GM18508 (cell line): ENCODE measurements around the gene CAPN15.
"Not testable (repeated sequence)": the region's sequence is repeated elsewhere in the genome, so short reads cannot be mapped to it uniquely, and the experiment has no call there.

ENCODE experiments used
- ATAC-seq: cut with Tn5 transposase; IDR thresholded peaks from one replicate; pipeline ENCODE4 v1.9.1; 2021; ENCODE audit warnings: moderate number of reproducible peaks; ENCODE audit not compliant: insufficient read depth, unreplicated experiment

Gene CAPN15

GRCh38 chr16:588889-589657 lies 61.6 kb downstream of the CAPN15 start:
- ATAC-seq = peak; percentile 54

DNA sequence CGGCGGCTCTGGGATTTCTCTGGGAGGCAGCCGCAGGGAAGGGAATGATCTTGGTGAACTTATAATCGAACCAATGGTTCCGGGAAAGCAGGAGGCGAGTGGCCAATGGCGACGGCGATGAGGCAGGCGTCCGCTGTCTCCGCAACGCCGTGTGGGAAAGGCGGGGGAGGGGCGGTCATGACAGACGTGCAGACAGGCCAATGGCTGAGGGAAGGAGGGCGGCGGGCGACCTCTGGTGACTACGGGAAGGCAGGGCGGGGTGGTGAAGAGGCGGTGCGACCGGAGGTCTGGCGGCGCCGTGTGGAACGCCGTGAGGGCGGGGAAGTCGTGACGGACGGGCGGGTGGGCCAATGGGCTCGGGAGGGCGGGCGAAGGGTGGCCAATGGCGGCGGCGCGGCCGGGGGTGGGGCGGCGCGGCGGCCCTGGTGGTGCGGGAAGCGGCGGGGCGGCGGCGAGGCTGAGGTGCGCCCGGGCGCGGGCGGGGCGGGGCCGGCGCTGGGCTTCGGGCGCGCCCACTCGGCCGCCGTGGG lies 62.2 kb downstream of the CAPN15 start, which contains the start of gene RAB40C:
Gene RAB40C (plus strand): TSS at position 409 of the 530 bp plus-strand sequence. CDS start 226 bp downstream, outside the sequence.
- peak; percentile 58 for ATAC-seq

GRCh38 chr16:590188-590814 lies 62.8 kb downstream of the CAPN15 start:
- ATAC-seq = no peak

DNA sequence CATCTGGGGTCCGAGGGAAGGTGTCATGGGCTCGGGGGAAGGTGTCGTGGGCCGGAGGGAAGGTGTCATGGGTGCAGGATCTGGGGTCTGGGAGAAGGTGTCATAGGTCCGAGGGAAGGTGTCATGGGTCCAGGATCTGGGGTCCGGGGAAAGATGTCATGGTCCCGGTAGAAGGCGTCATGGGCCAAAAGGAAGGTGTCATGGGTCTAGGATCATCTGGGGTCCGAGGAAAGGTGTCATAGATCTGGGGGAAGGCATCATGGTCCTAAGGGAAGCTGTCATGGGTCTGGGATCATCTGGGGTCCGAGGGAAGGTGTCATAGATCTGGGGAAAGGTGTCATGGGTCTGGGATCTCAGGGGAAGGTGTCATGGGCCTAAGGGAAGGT lies 63.3 kb downstream of the CAPN15 start:
- ATAC-seq = no peak

DNA sequence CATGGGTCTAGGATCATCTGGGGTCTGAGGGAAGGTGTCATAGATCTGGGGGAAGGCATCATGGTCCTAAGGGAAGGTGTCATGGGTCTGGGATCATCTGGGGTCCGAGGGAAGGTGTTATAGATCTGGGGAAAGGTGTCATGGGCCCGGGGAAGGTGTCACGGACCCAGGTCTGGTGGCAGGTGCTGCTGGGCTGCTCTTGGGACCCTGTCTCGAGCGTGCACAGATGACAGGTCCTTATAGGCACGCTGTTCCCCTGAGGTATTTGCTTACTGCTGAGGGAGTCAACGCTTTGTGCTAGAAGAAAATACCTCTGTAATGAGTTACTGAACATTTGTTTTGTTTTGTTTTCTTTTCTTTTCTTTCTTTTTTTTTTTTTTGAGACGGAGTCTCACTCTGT lies 63.7 kb downstream of the CAPN15 start:
- no peak for ATAC-seq

DNA sequence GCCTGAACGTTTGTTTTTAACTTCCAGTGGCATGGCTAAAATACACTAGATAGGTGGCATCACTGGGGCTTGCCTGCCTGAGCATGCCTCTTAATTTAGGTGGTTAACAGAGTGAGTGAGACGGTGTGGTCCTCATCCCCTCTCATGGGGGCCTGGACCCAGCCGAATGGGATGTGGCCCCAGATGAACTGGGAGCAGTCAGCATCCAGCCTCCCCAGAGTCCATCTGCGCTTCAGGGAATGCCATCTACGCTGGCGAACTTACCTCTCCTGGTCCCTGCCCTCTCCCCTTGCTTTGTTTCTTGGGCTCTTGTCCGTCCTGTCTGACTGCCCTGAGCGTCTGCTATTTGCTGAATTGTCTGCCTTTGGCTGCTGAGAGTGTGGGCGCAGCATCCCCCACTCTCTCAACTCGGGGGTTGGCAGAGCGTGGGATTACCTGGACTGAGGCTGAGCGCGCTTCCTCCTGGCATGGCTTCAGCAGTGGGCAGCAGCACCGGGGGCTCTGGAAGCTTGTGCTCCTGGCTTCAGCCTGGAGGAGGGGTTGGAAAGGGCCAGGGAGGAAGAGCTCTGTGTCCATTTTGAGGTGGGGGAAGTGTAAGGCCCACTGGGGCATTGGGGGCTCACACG lies 64.5 kb downstream of the CAPN15 start:
- ATAC-seq = no peak

GRCh38 chr16:592518-593306 lies 65.2 kb downstream of the CAPN15 start:
- no peak for ATAC-seq

GRCh38 chr16:593406-593805 lies 65.9 kb downstream of the CAPN15 start:
- ATAC-seq = no peak

DNA sequence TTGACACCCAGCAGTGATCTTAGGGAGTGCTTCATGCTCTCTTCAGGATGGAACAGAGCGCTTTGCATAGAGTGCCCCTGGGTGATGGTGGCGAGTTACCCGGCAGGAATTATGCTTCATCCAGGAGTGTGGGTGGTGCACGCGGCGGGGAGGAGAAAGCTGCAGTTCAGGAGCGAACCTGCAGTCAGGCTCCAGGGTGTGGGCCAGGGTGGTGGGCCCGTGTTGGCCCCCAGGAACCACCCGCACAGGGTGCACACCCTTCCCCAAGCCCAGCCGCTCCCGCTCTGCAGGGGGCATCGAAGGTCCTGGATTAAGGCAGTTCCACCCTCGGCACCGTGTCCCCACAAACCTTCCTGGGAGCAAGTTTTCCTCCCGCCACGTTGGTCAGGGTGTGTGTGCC lies 66.3 kb downstream of the CAPN15 start:
- ATAC-seq = no peak

GRCh38 chr16:595094-595528 lies 67.6 kb downstream of the CAPN15 start:
- ATAC-seq = no peak

DNA sequence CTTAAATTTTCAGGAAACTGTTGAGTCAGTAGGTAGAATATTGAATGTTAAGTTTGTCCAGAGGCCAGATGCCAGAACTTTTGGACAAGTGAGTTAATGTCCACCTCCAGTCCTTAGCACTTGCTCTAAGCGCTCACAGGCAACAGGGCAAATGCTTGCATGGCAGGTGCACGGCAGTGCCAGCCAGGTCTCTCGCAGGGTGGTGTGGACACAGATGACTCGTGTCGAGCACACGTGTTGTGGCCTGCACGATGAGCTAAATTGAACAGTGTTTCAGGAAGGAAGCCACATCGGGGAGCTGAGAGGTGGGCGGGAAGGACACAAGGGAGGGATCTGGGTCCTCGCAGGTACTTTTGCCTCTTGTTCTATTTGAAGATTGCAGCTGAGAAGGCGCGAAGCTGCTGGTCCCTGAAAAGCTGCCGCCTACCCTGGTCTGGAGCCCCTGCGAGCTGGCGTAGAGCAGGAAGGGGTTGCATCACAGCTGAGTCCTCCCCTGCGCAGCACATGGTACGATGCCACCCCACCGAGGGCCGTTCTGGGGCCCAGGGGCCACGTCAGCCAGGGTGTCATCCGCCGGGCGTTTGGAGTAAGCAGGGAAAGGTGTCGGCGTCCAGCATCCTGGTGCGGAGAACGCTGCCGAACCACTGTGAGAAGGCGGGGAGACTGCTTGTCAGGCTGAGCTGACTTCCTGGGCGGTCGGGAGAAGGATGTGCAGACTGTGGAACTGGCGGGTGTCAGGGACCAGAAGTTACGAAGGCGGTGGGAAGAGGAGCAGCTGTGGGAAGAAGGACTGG lies 68.6 kb downstream of the CAPN15 start:
- ATAC-seq = no peak

GRCh38 chr16:596736-597060 lies 69.2 kb downstream of the CAPN15 start:
- ATAC-seq = no peak

GRCh38 chr16:597655-598054 lies 70.1 kb downstream of the CAPN15 start:
- ATAC-seq = not testable (repeated sequence)

DNA sequence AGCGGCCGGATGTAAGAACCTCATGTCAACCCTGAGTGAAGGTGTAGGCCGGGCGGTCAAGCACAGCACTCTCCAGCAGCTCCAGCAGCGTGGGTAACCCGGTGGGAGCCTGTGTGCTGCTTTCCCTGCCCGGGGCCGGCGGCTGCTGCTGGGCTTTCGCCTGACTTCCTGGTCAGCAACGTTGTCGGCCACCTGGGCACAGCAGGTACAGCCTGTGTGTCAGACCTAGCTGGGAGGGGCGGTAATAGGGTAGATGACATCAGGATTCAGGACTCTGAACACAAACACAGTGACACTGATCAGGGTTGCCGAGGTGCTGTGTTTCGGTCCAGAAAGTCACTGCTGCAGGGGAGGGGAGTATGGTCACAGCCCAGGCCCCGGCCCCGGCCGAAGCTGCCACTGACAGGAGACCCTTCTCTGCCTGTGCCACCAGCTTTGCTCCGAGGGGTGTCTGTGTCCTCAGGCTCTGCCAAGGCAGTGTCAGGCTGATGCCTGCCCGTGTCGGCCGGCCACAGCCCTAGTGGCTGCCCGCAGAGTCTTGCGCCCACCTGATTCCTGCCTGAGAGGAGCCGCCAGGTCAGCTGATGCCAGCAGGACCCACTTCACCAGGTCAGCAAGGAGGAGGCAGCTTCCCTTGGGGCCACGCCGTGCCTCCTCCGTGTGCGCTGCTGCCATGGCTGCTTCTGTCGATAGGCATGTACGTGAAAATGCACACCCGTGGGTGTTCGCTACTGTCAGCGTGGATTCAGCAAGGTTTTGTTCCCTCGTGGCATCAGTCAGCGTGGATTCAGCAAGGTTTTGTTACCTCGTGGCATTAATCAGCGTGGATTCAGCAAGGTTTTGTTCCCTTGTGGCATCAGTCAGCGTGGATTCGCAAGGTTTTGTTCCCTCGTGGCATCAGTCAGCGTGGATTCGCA lies 71.6 kb downstream of the CAPN15 start:
- ATAC-seq = no peak

GRCh38 chr16:600781-601180 lies 73.3 kb downstream of the CAPN15 start:
- ATAC-seq = no peak

DNA sequence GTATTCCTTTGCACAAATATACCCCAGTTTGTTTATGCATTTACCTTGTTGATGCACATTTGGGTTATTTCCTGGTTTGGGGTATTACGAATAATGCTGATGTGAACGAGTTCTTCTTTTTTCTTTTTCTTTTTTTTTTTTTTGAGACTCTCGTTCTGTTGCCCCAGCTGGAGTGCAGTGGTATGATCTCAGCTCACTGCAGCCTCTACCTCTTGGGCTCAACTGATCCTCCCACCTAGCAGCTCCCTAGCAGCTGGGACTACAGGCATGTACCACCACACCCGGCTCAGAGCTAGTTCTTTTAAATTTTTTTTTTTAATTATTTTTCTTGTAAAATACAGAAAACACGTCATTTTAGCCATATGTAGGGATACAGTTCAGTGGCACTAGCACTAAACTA lies 76.4 kb downstream of the CAPN15 start:
- no peak for ATAC-seq
